Astrocyte of the spinal cord (primary cell): ENCODE results near the gene GALNT10.

ENCODE experiments used
- DNase-seq: peaks from one replicate; pipeline ENCODE4 v3.0.0; 2011; ENCODE audit warnings: low read depth, low spot score
- H3K4me3 ChIP-seq: 2 replicates; pipeline ENCODE4 v1.5.1; 2011; ENCODE audit warnings: low read depth, mild to moderate bottlenecking, low read length, moderate library complexity
- CTCF ChIP-seq: IDR thresholded peaks from 2 replicates; pipeline ENCODE4 v1.5.1; 2012; ENCODE audit warnings: low read depth, mild to moderate bottlenecking, low read length, inconsistent platforms
- in situ Hi-C: cut with HindIII; loops from 2 replicates; pipeline ENCODE4 v1.10.0; 2017; ENCODE audit warnings: low sequenced_read_pairs

Gene GALNT10

DNA sequence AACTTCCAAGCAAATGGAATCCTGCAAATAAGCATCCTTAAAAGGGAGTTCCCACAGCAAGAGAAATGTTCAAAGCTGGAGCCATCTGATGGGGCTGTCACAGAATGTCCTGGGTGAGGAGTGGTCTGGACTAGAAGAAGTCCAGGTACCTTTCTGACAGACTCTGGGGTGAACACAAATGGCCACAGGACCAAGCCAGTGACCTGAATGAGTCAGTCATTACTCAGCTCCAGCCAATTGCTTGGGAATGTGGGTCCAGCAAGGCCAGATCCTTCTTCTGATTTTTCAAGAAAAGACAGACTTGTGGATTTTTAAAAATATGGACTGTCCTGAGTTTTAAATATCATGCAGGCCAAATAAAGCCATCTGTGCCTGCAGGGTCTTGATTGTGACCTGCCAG lies 30.1 kb downstream of the GALNT10 start:
- in situ Hi-C loops = no loop called here
- TF ChIP-seq CTCF = no peak
- H3K4me3 ChIP-seq = no peak overlapping the region
- peak; percentile 76 for DNase-seq

DNA sequence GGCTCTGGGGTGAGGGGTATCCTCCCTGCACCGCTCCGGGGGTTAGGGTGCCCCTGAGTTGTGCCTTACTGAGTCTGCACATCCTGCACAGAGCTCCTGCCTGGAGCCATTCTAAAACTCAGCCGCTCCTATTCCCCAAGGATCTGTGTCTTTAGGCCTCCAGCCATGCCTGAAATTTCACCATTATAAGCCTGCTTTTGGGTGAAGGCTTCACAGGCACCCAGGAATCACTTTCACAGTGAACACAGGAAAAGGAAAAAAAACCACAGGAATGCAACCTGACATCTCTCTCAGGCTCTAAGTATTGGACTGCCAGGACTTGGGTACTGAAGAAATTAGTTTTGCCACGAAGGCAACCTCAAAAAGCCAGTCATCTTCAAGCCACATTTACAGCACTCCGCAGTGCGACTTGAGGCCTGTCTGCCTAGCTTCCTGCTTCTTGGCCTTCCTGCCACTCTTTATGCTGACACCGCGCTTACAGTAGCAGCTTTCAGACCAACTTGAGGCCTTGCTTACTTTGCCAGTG lies 30.9 kb downstream of the GALNT10 start:
- DNase-seq = peak; percentile 93
- no peak for TF ChIP-seq CTCF
- in situ Hi-C loops = no loop called here
- no peak overlapping the region for H3K4me3 ChIP-seq

DNA sequence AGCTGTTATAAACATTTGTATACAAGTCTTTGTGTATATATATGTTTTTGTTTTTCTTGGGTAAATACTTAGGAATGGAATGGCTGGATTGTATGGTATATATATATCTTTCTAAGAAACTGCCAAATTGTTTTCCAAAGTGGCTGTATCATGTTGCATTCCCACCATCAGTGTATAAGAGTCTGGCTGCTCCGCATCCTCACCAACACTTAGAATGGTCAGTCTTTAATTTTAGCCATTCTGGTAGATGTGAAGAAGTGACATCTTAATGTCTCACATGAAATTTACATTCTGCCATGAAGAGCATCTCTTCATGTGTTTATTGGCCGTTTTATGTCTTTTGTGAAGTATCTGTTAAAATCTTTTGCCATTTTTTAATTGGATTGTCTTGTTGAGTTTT lies 31.9 kb downstream of the GALNT10 start:
- H3K4me3 ChIP-seq = no peak overlapping the region
- no peak for TF ChIP-seq CTCF
- DNase-seq = no peak
- in situ Hi-C loops = no loop called here

GRCh38 chr5:154223320-154223719 lies 32.8 kb downstream of the GALNT10 start:
- no peak for TF ChIP-seq CTCF

GRCh38 chr5:154227090-154227489 lies 36.6 kb downstream of the GALNT10 start:
- TF ChIP-seq CTCF = no peak
- no peak for DNase-seq
- H3K4me3 ChIP-seq = no peak overlapping the region
- in situ Hi-C loops = no loop called here

More at GRCh38 chr5:154223320-154223719, 32.8 kb downstream of the GALNT10 start:
- H3K4me3 ChIP-seq = no peak overlapping the region
- in situ Hi-C loops = no loop called here
- no peak for DNase-seq

- no peak overlapping the region for H3K4me3 ChIP-seq
- TF ChIP-seq CTCF = no peak
- DNase-seq = no peak
- in situ Hi-C loops = no loop called here
Observed at GRCh38 chr5:154228696-154229095, 38.2 kb downstream of the GALNT10 start.

GRCh38 chr5:154230526-154230925 lies 40.0 kb downstream of the GALNT10 start:
- H3K4me3 ChIP-seq = no peak overlapping the region
- DNase-seq = no peak
- in situ Hi-C loops = no loop called here
- no peak for TF ChIP-seq CTCF
